Activated naive CD4-positive, alpha-beta T cell treated with Interleukin-2 at 50 U/mL for 16 hours (primary cell): ENCODE data around the gene BEST2.

Source experiments
- DNase-seq: peaks from one replicate; pipeline ENCODE4 v3.0.0-alpha.2; 2020

Gene BEST2

GRCh38 chr19:12772323-12772722, 20.7 kb downstream of the BEST2 start:
- no peak for DNase-seq

GRCh38 chr19:12773571-12773970, 22.0 kb downstream of the BEST2 start:
- DNase-seq: no peak

DNA sequence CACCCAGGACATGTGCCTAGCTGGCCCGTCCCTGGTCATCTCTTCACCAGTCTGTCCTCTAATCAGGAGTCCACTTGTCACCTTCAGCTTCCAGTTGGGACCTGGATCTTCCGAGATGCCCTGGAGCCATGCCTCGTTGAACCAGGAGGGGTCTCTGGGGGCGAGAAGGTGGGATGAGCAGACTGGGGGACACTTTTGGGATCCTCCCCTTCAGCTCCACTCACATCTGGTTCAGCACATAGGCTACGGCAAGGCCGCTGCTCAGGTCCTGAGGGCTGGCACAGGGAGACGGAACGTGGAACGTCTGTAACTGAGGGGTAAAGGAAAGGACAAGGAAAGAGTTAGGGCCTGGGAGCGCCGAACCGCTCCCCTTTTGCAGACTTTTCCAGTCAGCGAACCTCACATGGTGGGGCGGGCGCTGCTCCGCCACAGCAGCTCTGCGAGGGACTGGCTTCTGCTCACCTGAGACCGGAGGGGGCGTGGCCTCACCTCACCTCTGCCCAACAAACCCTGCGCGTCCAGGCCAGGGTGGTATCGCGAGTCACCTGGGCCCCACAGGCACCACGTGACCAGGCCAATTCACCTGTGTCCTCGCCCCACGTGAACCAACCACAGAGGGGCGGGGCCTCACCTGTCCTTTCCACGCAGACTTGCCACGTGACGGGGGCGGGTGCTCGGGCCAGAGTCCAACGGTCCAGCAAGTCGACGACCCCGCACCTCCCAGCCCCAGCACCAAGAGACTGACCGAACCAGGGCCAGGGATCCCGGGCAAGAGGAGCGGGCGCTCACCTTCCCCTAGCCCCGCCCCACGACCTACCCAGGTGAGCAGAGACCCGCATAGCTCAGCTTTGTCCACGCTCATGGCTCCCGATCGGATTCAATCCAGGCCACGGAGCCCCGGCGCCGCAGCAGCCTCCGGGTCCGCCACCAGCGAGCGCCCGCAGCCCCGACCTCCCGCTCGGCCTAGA, 23.3 kb downstream of the BEST2 start, which contains the start of gene HOOK2:
Gene HOOK2 (minus strand): TSS at position 965 of the 968 bp plus-strand sequence. CDS start 103 bp downstream, at position 862.
- peak; percentile 28 for DNase-seq

GRCh38 chr19:12777217-12778016, 25.8 kb downstream of the BEST2 start:
- DNase-seq: peak; percentile 84

GRCh38 chr19:12778017-12778904, 26.7 kb downstream of the BEST2 start:
- peak; percentile 51 for DNase-seq

DNA sequence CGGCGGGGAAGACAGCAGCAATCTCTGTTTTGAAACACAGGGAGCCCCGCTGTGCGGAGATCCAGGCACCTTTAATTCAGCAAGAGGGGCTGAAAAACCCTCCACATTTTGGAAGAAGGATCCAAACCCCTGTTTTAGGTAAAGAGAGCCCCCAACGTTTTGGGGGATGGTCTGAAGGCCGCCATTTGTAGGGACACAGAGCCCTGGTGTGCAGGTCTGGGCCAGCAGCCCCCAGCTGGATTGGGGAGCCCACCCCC, 27.2 kb downstream of the BEST2 start:
- DNase-seq: no peak

GRCh38 chr19:12779162-12779993, 27.8 kb downstream of the BEST2 start:
- DNase-seq: no peak

DNA sequence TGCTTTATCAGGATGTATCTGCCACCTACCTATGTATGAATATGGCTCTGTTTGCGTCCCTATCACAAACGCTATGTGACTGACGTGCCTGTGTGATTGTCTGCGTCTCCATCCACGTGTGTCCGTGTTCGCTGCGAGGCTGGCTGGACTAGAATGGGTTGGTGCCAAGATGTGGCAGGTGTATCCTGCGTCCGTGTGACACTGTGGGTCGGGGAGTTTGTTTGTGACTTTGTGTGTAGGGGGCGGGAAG, 30.5 kb downstream of the BEST2 start:
- no peak for DNase-seq

DNA sequence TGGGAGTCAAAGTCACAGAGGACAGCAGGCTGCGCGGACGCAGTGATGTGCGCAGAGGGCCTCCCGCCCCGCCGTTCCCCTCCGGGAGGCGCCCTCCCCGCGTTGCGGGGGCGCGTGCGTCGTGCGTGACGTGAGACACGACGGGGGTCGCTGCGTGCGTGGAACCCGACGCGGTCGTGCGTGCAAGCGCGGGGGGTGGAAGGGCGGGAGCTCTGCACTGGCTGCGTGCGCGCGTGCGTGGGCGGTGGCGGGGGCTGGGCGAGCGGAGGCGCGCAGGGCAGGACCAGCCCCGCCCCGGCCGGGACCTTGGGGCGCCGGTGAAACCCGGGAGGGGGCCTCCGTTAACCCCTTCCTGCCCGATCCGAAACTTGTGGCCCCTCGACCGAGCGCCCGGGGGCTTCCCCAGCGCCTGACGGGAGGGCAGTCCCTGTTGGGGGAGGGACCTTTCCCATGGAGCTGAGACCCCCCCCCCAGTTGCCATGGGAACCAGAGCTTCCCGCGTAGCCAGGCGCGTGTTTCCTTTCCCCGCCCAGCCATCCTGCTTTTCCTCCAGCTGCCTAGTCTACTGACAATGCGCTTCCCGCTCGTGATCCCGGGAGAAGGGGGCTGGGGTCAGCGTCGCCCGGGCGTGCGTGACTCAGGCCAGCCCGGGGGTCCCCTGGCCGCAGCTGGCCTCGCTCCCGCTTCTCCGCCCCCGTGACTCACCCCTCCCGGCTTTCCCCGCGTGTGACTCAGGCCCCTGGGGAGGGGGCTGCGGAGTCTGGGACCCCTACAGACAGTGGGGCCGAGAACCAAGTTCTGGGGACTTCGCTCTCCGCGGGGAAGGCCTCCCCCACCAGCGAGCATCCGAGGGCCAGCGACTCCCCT, 31.1 kb downstream of the BEST2 start:
- peak; percentile 88 for DNase-seq

- DNase-seq: peak; percentile 64
Measured at GRCh38 chr19:12783291-12783848, 31.8 kb downstream of the BEST2 start.

GRCh38 chr19:12783849-12784393, 32.3 kb downstream of the BEST2 start:
- DNase-seq: peak; percentile 22

- DNase-seq: no peak
Measured at GRCh38 chr19:12784394-12784870, 32.8 kb downstream of the BEST2 start.

- DNase-seq: peak; percentile 30
Measured at GRCh38 chr19:12784871-12785430, 33.4 kb downstream of the BEST2 start.

DNA sequence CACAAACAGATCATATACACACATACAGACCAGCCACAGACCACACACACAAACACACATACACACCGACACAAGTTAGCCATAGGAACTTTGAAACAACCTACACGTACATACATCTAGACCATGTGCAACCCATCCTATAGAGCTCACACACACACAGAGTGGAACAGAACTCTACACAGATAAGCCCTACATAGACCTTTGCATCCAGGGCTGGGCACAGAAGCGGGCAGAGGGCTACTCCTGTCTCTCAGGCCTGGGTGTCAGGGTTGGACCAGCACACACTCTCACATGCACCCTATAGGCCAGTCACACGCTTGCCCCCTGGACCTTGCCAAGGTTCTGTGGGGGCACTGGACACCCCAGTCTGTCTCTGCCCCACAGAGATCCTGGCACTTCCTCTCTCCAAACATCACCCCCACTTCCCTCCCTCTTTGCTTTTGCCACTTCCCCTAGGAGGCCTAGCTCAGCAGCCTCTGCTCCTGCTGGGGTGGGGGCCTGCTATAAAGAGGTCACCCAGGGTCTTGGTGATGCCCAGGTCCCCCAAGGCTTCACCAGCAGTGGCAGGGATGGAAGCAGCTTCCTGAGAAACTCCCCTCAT, 33.9 kb downstream of the BEST2 start:
- peak; percentile 15 for DNase-seq

DNA sequence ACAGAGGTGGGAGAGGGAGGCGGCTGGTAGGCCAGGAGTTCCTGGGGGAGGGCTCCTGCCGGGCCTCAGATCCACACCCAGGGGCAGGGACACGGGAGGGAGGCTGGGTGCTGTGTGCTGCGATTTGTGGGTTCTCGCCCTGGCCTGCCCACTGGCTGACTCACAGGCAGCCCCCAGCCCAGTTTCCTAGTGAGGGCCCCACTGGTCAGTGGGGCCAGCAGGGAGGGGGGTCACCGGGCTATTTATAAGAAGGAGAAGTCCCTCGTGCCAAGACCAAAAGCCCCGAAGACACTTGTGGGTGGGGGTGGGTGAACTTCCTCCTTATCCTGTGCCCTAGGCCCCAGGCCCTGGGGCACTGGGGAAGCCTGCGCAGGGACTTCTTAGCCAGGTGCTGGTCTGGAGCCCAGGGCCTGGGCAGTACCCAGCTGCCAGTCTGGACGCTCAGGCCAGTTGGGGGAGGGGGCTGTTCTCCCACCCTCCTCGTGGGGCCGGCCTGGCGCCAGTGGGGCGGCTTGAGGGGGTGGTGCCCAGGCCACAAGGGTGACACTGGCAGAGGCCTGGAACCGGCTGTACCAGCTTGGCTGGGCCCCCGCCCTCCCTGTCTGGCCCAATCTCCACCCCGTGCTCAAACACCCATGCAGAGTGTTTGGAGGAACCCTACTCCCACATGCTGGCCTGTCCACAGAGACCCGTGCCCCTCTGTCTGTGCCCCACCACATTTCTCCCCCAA, 34.7 kb downstream of the BEST2 start:
- DNase-seq: no peak

GRCh38 chr19:12786952-12787351, 35.4 kb downstream of the BEST2 start:
- DNase-seq: no peak

DNA sequence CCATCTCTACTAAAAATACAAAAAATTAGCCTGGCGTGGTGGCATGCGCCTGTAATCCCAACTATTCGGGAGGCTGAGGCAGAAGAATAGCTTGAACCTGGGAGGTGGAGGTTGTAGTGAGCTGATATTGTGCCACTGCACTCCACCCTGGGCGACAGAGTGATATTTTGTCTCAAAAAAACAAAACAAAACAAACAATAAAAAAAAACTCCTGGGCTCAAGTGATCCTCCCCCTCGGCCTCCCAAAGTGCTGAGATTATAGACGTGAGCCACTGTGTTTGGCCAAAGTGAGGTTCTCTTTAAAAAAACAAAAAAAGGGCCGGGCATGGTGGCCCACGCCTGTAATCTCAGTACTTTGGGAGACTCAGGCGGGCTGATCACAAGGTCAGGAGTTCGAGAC, 35.9 kb downstream of the BEST2 start:
- no peak for DNase-seq

DNA sequence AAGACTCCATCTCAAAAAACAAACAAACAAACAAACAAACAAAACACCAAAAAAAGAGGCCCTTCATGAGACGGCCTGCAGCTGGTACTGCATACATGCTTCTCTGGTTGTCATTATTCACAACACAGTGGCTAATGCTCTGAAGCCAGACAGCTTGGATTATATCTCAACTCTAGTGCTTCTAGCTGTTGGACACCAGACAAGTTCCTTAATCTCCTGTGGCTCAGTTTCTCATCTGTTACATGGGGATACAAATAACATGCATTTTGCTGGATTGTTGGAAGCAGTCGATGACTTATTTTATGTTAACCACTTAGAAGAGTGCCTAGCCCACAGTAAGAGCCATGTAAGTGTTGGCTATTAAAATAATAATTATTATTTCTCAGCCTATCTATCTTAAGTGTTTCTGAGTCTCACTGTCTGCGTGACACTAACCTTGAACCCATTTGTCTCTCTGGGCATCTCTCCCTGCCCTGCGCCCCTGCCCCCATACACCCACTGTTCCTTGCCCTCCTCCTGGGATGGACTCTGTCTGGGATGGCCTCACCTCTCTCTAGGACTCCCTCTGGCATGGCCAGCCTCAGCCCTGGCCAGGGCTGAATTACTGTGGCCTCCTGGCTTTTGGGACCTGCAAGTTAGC, 36.6 kb downstream of the BEST2 start:
- no peak for DNase-seq
